ELR (cell line): ENCODE measurements around the gene CD44.
"Not testable (repeated sequence)": the region's sequence is repeated elsewhere in the genome, so short reads cannot be mapped to it uniquely, and the experiment has no call there.

Experiments used
- DNase-seq: peaks from one replicate; pipeline ENCODE4 v3.0.0-alpha.2; 2015; ENCODE audit warnings: low read depth

Gene CD44

DNA sequence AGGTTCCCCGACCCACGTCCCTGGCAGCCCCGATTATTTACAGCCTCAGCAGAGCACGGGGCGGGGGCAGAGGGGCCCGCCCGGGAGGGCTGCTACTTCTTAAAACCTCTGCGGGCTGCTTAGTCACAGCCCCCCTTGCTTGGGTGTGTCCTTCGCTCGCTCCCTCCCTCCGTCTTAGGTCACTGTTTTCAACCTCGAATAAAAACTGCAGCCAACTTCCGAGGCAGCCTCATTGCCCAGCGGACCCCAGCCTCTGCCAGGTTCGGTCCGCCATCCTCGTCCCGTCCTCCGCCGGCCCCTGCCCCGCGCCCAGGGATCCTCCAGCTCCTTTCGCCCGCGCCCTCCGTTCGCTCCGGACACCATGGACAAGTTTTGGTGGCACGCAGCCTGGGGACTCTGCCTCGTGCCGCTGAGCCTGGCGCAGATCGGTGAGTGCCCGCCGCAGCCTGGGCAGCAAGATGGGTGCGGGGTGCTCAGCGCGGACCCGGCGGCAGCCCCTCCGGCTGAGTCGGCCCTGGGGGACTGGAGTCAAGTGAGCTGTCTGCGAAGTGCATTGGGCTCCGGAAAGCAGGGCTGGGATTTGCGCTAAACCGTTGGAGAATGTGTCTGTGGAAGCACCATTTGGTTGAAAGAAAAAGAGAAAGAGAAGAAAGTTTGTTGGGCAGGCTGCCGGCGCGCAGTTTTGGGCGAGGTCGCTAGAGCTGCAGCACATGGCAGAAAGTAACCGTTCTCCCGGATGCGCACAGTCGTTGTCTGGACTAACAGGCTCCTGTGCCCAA is at the start of gene CD44:
CD44 (plus strand) TSS at position 229 of the 779 bp plus-strand sequence; CDS start at position 362, 133 bp downstream.
- DNase-seq: peak; percentile 96

GRCh38 chr11:35089666-35090065 is 49.3 kb upstream of the CD44 start:
- DNase-seq: no peak

- no peak for DNase-seq
These were observed 48.8 kb upstream of the CD44 start for GRCh38 chr11:35090125-35090524.

- DNase-seq: not testable (repeated sequence)
These were observed 48.0 kb upstream of the CD44 start for GRCh38 chr11:35090991-35091390.

- no peak for DNase-seq
These were observed 42.2 kb upstream of the CD44 start for GRCh38 chr11:35096723-35097122.

DNA sequence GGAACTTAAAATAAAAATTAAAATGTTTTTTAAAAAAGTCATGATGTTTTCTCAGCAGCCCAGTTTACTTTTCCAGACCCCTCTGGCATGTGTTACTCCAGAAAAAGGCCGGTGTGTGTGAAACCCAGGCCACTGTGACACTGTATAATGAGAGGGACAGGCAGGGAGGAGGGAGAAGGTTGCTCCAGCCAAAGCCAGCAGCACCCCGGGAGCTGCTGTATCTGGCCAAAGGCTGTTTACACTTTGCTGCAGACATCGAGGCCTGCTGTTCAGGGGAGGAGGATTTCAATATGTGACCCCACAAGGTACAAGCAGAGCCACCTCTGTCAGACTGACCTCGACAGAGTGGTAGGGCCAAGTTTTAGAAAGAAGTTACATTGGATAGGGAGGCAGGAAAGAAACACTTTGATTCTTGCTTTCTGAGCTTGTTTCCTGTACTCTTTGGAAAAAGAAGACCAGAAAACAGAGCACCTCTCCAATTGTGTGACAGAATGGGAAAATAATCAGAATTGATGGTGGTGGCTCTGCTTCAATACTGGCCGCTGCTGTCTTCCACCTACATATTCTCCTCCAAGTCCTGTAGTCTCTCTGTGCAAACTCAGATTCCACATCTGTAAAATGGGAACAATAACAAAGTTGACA is 41.0 kb upstream of the CD44 start:
- no peak for DNase-seq

DNA sequence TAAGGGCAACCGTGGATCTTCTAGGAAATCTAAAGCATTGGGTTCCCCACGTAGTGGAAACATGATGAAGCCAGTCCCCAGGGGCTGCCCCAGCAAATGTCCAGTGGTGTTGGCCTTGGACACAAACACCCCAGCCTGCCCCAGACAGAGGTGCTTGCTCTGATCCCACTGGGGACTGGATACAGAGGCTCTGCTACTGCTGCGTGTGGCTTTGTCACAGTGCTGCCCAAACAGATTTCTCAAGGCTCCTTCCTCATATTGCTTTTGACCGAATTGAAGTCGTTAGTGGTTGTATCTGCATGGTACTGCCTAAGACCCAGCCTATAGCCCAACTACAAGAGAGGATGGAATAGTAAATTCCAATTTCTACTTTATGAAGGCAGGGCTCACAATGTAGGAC is 40.1 kb upstream of the CD44 start:
- no peak for DNase-seq

DNA sequence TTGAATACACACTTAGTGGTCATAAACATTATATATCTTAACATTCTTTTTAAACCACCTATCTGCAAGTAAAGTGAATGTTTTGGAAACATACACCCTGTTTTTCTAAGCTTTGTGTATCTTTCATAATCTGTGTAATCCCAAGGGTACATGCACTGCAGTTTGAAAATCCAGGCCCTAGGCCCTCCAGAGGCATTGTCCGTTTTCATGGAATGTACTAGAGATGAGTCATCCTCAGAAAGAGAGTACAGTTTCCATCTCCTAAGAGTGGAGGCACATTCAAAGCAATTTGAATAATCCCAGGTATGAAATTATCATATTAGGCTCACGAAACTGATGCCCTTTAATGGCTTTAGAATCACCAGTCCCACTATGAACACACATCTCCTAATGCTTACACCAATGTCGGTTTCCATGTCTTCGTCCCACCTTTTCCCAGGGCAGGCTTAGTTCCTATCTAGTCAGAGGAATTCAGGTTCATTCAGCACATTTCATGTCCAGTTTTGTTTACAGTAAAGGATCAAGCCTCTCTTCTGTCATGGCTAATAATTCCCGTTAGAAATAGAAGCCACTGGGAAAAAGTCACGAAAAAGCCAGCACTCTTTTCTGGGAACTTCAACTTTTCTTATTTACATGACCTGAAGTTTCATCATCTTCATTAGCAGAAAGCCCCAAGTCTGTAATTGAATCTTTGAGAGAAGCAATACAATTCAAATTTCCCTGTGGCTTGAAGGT is 39.5 kb upstream of the CD44 start:
- DNase-seq: peak; percentile 77

- DNase-seq: no peak
These were observed 39.0 kb upstream of the CD44 start for GRCh38 chr11:35100013-35100383.

DNA sequence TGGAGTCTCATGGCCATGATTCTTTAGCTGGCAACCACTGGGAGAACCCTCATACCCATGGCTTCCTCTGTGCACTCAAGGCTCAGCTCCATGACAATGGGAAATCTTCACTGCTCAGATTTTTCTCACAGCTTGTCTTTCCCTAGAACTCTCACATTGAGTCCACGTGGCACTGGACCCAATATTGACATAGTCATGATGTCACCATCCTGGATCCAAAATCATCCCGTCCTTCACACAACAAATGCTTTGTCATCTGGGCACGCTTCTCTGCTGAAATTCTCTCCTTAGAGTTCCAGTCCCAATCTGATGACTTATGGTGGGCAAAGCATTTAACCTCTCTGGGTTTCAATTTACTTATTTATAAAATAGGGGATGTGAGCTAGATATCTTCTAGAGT is 37.7 kb upstream of the CD44 start:
- DNase-seq: no peak

DNA sequence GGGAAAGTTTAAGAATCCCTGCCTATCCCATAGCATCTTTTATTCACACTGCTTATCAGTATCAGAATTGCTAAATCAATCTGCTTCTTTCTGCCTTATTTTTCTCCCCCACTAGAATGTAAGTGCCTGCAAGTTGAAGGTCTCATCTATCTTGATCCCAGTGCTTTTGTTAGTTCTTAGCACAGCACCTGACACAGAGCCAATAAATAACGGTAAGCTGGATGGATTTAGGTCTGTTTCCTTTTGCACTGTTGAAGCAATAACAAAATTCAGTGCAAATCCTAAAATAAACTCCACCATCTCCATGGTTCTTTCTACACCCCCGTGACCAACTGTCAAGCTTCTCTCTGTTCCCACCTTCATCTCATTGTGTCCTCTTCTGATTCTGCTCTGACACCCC is 36.7 kb upstream of the CD44 start:
- no peak for DNase-seq

DNA sequence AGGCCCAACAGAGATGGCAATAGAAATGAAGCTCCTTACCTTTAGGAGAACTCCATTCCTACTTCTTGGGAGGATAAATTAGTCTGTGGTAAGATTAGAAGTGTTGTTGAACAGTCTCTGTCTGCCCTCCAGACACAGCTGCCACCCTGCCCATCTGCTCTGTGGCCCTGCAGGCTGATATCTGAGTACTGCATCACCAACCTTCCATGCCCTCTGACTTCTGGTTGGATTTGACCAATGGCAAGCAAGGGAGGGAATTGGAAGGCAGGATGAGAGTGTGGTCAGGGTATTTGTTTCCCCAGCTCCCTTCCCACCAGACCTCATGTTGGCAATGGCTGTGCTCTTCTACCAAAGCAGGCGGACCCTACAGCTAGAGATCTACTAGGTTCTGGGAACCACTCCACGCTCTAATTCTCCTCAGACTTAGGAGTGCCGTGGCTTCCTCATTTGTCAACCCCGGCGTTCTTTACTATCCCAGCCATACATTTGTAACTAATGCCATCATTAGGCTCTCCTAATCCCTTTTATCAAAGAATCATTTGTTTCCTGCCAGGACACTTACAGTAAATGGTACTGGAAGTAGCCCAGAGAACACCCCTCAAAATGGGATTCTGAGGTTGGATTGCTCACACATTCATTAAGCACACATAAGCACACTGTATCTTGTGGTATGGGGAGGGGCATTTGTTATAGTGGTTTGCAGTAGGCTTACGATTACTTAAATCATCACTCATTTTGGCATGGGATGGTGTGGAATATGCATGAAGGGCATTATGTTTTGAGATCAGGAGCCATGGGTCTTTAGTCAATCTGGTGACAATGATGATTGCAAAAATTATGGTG is 35.4 kb upstream of the CD44 start:
- DNase-seq: no peak

- no peak for DNase-seq
These were observed 34.3 kb upstream of the CD44 start for GRCh38 chr11:35104655-35105054.

DNA sequence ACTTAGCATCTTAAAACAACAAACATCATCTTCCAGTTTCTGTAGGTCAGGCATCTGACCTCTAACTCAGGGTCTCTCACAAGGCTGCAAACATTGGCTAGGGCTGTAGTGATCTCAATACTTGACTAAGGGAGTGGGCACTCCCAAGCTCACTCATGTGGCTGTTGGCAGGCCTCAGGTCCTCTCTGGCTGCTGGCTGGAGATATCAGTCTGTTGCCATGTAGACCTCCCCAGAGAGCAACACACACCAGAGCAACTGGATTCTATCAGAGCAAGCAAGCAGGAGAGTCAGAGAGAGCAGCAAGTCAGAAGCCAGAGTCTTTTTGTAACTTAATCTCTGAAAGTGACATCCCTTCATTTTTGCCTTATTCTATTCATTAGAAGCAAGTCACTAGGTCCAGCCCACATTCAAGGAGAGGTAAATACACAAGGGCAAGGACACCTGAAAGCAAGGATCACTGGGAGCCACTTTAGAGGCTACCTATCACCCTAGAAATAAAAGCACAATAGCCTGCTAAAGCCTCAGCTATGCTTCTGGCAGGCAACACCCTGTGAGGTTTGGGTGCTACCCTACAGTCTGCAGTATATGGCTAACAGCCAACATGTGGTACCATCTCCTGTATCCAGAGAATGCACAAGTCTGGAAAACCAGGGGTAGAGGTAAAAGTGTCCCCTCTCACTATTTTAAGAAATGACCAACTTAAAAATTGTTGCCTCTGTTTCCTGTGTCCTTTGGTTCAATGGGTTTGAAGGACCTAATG is 33.5 kb upstream of the CD44 start:
- DNase-seq: no peak

DNA sequence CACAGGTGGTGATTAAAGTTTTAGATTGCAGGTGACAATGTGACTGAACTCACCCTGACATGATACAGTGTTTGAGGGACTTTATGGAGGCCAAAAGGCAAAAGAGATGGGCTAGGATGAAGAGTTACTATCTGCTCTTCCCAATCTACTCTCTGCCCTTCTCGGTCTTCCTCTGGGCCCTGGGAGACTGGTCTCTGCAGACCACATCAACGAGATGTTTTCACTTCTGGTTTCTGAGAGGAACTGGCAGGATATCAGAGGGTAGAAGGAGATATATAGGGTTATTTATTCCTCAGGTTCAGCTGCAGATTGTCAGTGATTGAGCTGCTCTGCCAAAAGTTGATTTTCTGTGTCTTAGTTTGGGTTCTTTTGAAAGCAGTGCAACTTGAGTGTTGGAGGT is 32.4 kb upstream of the CD44 start:
- no peak for DNase-seq

GRCh38 chr11:35107861-35108260 is 31.1 kb upstream of the CD44 start:
- no peak for DNase-seq

DNA sequence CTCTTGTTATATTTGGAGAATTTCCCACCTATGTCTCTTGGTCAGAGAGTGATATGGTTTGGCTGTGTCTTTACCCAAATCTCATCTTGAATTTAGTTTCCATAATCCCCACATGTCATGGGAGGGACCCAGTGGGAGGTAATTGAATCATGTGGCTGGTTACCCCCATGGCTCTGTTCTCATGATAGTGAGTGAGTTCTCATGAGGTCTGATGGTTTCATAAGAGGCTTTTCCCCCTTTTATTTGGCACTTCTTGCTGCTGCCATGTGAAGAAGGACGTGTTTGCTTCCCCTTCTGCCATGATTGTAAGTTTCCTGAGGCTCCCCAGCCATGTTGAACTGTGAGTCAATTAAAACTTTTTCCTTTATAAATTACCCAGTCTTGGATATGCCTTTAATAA is 30.6 kb upstream of the CD44 start:
- DNase-seq: not testable (repeated sequence)

DNA sequence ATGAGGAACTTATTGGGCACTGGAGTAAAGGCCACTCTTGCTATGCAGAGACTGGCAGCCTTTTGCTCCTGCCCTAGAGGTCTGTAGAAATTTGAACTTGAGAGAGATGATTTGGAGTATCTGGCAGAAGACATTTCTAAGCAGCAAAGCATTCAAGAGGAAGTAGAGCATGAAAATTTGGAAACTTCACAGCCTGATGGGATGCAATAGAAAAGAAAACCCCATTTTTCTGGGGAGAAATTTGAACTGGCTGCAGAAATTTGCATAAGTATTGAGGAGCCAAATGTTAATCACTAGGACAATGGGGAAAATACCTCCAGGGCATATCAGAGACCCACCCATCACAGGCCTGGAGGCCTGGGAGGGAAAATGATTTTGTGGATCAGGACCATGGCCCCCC is 29.9 kb upstream of the CD44 start:
- DNase-seq: no peak

- no peak for DNase-seq
These were observed 29.1 kb upstream of the CD44 start for GRCh38 chr11:35109827-35110226.

DNA sequence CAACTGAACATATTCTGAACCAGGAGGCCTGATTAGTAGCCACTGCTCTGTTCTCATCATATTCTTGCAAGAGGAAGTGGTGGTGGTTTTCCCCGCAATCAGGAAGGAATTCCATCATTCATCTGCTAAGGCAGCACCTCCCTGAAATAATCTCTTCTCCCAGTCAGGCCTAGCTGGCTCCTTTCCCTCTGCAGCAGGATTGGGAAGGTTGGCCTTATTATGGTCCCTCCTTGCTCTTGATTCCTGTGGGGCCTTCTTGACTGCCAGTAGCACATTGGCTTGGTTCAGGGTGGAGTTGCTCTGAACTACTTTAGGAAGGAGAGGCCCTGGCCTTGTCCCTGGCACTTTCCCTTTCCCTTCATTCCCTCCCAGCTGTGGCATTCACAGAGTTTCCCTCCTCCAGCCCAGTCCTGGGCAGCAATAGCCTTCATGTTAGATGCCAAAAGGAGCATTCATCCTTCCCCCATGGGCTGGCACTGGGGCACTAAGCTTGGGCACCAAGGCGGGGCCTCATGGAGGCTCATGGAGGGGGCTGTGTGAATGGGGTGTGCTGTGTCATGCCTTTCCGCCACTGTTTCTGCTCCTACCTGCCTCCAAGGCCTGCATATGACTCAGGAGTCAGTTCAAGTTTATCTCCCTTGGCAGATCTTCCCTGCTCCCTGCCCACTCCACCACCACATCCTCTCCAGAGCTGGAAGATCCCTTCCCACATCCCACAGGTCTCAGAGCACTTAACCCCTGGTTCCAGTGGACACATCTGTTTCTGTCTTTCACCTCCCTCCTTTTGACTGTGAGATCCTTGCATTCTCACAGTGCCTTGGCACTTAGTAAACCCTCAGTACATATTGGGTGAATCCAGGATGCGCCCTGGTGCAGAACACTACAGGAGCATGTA is 27.6 kb upstream of the CD44 start:
- peak; percentile 96 for DNase-seq
